ENCODE results near the gene AP2S1. TPM values are rescaled to one million over a fixed set of nuclear protein-coding genes. Genes with fewer than 3 reads are reported as not detected.
"Not testable (repeated sequence)": the region's sequence is repeated elsewhere in the genome, so short reads cannot be mapped to it uniquely, and the experiment has no call there.

AP2S1 gene
- total and polyA plus RNA-seq, 4 donors = 73.0 to 191 (median 156) TPM

DNA sequence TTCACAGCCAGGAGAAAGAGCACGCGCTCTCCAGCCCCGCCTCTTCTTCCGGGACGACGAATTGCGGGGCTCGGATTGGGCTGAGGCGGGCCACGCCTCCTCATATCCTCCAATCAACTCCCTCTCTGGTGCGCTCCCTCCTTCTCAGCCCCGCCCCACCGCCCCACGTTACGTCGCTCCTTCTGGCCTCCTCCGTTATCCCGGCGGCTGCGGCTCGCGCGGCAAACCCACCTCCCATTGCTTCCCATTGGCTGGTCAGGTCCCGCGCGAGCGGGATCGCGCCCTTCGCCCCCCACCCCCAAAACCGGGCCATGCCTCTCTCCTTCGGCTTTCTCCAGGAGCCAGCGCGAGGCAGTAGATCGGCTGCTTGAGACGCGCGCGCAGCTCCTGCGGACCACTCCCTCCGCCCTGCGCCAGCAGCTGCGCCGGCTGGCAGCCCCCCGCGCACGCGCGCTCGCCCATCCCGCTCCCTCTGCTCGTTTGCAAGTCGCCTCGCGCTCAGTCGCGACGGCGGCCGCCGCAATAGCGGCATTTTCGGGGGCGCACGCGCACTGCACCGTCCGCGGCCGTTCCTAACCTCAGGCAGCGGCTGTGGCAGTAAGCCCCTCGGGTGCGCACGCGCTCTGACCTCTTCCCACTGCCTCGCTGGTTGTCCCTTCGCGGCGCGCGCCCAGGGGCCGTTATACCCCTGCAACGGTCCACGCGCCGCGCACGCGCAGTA, 9.6 kb upstream of the AP2S1 start:
- TF ChIP-seq, protein P1, sequence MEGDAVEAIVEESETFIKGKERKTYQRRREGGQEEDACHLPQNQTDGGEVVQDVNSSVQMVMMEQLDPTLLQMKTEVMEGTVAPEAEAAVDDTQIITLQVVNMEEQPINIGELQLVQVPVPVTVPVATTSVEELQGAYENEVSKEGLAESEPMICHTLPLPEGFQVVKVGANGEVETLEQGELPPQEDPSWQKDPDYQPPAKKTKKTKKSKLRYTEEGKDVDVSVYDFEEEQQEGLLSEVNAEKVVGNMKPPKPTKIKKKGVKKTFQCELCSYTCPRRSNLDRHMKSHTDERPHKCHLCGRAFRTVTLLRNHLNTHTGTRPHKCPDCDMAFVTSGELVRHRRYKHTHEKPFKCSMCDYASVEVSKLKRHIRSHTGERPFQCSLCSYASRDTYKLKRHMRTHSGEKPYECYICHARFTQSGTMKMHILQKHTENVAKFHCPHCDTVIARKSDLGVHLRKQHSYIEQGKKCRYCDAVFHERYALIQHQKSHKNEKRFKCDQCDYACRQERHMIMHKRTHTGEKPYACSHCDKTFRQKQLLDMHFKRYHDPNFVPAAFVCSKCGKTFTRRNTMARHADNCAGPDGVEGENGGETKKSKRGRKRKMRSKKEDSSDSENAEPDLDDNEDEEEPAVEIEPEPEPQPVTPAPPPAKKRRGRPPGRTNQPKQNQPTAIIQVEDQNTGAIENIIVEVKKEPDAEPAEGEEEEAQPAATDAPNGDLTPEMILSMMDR (IDR thresholded peaks at IDR 0.05; ENCODE audit: control extremely low read depth, extremely low read depth) = no peak
- peak; percentile 99 for DNase-seq
- ATAC-seq (ENCODE audit: insufficient read depth, low FRiP score) = peak; percentile 89
- Histone ChIP-seq H3K27me3 (ENCODE audit: control insufficient read depth in 3 of 3, insufficient read depth in 3 of 3, low read length in 2 of 3) (no peaks in the 10 kb centered on the region), H3K4me1 (ENCODE audit: control insufficient read depth in 5 of 5, insufficient read depth in 5 of 5, low read length in 5 of 5) (peaks cover 10 to 55% (median 31%) of the 10 kb centered on the region in 5 donors), H3K9me3 (ENCODE audit: control insufficient read depth in 4 of 4, insufficient read depth in 3 of 4, low read length in 3 of 4) (no peaks in the 10 kb centered on the region), H3K4me3 (peak overlapping the region; percentile 74), H3K9ac (ENCODE audit: insufficient read depth in 1 of 2, low read length in 2 of 2) (peak overlapping the region in 1 of 2 donors; percentile 64), H3K27ac (ENCODE audit: low read depth in 1 of 2, low read length in 1 of 2) (peak overlapping the region; percentile 93 to 98), H3K36me3 (ENCODE audit: control insufficient read depth in 4 of 4, insufficient read depth in 4 of 4, low read length in 4 of 4) (no peaks in the 10 kb centered on the region)
- whole genome bisulfite sequencing, 2 donors = 0% methylated on average over 72 to 89 of the region's 89 CpGs

DNA sequence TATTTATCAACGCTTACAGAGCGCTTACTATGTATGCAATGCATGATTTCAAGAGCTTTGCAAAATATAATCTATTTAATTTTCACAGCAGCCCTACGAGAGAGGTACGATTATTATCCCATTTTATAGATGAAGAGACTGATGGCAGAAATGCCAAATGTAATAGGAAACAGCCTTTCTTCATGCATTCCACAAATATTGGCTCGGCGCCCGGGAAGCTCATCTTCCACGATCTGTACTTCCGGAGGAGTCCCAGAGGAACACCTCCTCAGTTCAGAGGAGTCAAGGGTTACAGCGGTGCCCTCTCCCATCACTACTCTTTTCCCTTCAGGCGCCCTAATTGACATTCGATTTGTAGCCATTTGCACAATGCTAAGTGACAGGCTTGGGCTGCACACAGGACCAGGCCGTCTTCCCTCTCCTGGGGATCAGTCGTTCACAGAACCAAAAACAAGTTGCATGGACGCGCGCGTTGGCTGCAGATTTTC, 9.0 kb upstream of the AP2S1 start:
- peaks cover 4 to 49% (median 25%) of the 10 kb centered on the region in 5 donors for H3K4me1 ChIP-seq (ENCODE audit: control insufficient read depth in 5 of 5, insufficient read depth in 5 of 5, low read length in 5 of 5)
- no peak for ATAC-seq (ENCODE audit: insufficient read depth, low FRiP score)
- no peak overlapping the region for H3K4me3 ChIP-seq
- peak overlapping the region; percentile 34 to 93 for H3K27ac ChIP-seq (ENCODE audit: low read depth in 1 of 2, low read length in 1 of 2)
- H3K36me3 ChIP-seq (ENCODE audit: control insufficient read depth in 4 of 4, insufficient read depth in 4 of 4, low read length in 4 of 4) = no peaks in the 10 kb centered on the region
- H3K9me3 ChIP-seq (ENCODE audit: control insufficient read depth in 4 of 4, insufficient read depth in 3 of 4, low read length in 3 of 4) = no peaks in the 10 kb centered on the region
- H3K27me3 ChIP-seq (ENCODE audit: control insufficient read depth in 3 of 3, insufficient read depth in 3 of 3, low read length in 2 of 3) = no peaks in the 10 kb centered on the region
- WGBS, 2 donors = 17 to 19% methylated on average over 18 of the region's 18 CpGs
- TF ChIP-seq, protein P1 (IDR thresholded peaks at IDR 0.05; ENCODE audit: control extremely low read depth, extremely low read depth) = no peak
- H3K9ac ChIP-seq (ENCODE audit: insufficient read depth in 1 of 2, low read length in 2 of 2) = peak overlapping the region in 1 of 2 donors; percentile 3
- DNase-seq = peak in 1 of 3 donors; percentile 83

GRCh38 chr19:46856062-46857022, 5.7 kb upstream of the AP2S1 start:
- WGBS, 2 donors = 3 to 5% methylated on average over 41 of the region's 41 CpGs
- peaks cover 0 to 22% (median 4%) of the 10 kb centered on the region in 5 donors for H3K4me1 ChIP-seq (ENCODE audit: control insufficient read depth in 5 of 5, insufficient read depth in 5 of 5, low read length in 5 of 5)

DNA sequence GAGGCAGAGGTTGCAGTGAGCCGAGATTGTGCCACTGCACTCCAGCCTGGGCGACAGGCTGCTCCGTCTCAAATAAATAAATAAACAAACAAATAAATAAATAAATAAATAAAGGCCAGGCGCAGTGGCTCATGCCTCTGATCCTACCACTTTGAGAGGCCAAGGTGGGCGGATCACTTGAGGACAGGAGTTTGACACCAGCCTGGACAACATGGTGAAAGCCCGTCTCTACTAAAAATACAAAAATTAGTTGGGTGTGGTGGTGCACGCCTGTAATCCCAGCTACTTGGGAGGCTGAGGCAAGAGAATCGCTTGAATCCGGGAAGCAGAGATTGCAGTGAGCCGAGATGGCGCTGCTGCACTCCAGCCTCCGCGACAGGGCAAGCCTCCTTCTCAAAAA, 4.1 kb upstream of the AP2S1 start:
- H3K27ac ChIP-seq (ENCODE audit: low read depth in 1 of 2, low read length in 1 of 2); H3K4me3 ChIP-seq; H3K9ac ChIP-seq (ENCODE audit: insufficient read depth in 1 of 2, low read length in 2 of 2); H3K9me3 ChIP-seq (ENCODE audit: control insufficient read depth in 4 of 4, insufficient read depth in 3 of 4, low read length in 3 of 4); DNase-seq; ATAC-seq (ENCODE audit: insufficient read depth, low FRiP score); H3K36me3 ChIP-seq (ENCODE audit: control insufficient read depth in 4 of 4, insufficient read depth in 4 of 4, low read length in 4 of 4); H3K27me3 ChIP-seq (ENCODE audit: control insufficient read depth in 3 of 3, insufficient read depth in 3 of 3, low read length in 2 of 3): not testable (repeated sequence)
- 82 to 88% methylated on average over 13 of the region's 13 CpGs for WGBS, 2 donors
- H3K4me1 ChIP-seq (ENCODE audit: control insufficient read depth in 5 of 5, insufficient read depth in 5 of 5, low read length in 5 of 5) = peaks cover 0 to 25% (median 4%) of the 10 kb centered on the region in 5 donors

More at GRCh38 chr19:46856062-46857022, 5.7 kb upstream of the AP2S1 start:
- Histone ChIP-seq H3K9me3 (ENCODE audit: control insufficient read depth in 4 of 4, insufficient read depth in 3 of 4, low read length in 3 of 4) (no peaks in the 10 kb centered on the region), H3K36me3 (ENCODE audit: control insufficient read depth in 4 of 4, insufficient read depth in 4 of 4, low read length in 4 of 4) (no peaks in the 10 kb centered on the region), H3K27ac (ENCODE audit: low read depth in 1 of 2, low read length in 1 of 2) (peak overlapping the region; percentile 67 to 96), H3K27me3 (ENCODE audit: control insufficient read depth in 3 of 3, insufficient read depth in 3 of 3, low read length in 2 of 3) (no peaks in the 10 kb centered on the region), H3K4me3 (no peak overlapping the region), H3K9ac (ENCODE audit: insufficient read depth in 1 of 2, low read length in 2 of 2) (peak overlapping the region in 1 of 2 donors; percentile 14)
- TF ChIP-seq, protein P1 (IDR thresholded peaks at IDR 0.05; ENCODE audit: control extremely low read depth, extremely low read depth) = peak; percentile 81
- peak; percentile 71 for ATAC-seq (ENCODE audit: insufficient read depth, low FRiP score)
- peak; percentile 98 to 99 (median 99) for DNase-seq
